Measurements from ENCODE around the gene TTLL8. TPM values are rescaled to one million over a fixed set of nuclear protein-coding genes. Genes with fewer than 3 reads are reported as not detected.

The TTLL8 gene
- total RNA-seq, 1 experiment from 2014 or later: not detected

DNA sequence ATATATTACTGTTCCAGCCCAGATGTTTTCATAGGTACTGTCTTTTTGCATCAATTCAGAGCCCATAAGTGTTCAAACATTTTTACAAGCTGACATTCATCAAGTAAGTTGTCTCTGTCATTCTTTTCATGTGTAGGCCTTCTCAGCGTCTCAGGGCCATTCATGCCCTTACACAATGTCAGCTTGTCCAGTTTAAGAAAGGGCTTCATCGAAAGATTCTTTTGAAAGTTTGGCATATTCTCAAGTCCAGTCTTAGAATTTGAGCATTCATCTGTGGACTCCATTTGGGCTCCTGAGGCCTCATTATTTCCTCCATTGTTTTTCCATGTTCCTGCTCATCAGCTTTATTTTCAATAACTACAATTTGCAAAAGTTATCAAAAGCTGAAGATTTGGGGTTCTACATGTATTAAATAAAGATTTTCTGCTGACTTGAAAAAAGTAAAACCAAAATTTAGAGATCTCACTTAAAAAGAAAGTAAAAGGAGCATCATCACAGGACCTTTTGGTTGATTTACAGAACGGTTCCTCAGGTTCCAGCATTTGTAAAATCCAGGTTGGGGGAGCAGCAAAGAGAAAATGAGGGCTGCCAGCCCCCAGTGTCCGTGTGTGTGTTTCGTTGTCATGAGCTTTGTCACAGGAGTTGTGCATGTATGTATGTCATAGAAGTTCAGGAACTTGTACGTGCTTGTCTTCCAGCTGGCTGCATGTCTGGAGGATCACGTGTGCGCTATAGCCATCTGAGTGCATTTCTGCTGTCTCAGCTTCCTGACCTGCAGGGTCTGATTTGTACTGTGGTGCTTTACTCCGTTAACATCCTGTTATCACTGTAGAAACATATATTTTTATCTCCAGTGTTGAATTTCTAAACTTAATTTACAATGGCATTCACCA is 47.4 kb upstream of the TTLL8 start:
- H3K4me1 ChIP-seq (ENCODE audit: control insufficient read depth, insufficient read depth, low read length): no peaks in the 10 kb centered on the region
- CTCF ChIA-PET: no interaction called here
- in situ Hi-C loops (cut with HindIII; ENCODE audit: low pct_unique_long_range_greater_than_20kb, low sequenced_read_pairs): no loop called here
- ATAC-seq: no peak
- POLR2A ChIA-PET: interaction anchor here (0.7 kb wide), 1 partner anchor 11 kb away, joined by 8 read pairs; no protein-coding TSS in a partner anchor
- no peaks in the 10 kb centered on the region for H3K27me3 ChIP-seq (ENCODE audit: control insufficient read depth, insufficient read depth, low read length)
- H3K4me3 ChIP-seq (ENCODE audit: low read depth in 2 of 2, low read length in 2 of 2): no peak overlapping the region
- TF ChIP-seq TCF7L2 (IDR thresholded peaks at IDR 0.05; ENCODE audit: low read depth, low read length): no peak
- TF ChIP-seq REST (IDR thresholded peaks at IDR 0.05; ENCODE audit: insufficient read depth in 1 of 2, low read depth in 2 of 2, low read length in 1 of 2): no peak
- TF ChIP-seq SIN3A (IDR thresholded peaks at IDR 0.05; ENCODE audit: borderline replicate concordance, insufficient read depth, low read depth, low read length): no peak
- TF ChIP-seq, protein P1, sequence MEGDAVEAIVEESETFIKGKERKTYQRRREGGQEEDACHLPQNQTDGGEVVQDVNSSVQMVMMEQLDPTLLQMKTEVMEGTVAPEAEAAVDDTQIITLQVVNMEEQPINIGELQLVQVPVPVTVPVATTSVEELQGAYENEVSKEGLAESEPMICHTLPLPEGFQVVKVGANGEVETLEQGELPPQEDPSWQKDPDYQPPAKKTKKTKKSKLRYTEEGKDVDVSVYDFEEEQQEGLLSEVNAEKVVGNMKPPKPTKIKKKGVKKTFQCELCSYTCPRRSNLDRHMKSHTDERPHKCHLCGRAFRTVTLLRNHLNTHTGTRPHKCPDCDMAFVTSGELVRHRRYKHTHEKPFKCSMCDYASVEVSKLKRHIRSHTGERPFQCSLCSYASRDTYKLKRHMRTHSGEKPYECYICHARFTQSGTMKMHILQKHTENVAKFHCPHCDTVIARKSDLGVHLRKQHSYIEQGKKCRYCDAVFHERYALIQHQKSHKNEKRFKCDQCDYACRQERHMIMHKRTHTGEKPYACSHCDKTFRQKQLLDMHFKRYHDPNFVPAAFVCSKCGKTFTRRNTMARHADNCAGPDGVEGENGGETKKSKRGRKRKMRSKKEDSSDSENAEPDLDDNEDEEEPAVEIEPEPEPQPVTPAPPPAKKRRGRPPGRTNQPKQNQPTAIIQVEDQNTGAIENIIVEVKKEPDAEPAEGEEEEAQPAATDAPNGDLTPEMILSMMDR (IDR thresholded peaks at IDR 0.05): no peak
- no peak for TF ChIP-seq POLR2AphosphoS5 (IDR thresholded peaks at IDR 0.05; ENCODE audit: low read depth, low read length)
- BruUV-seq (replicated peaks): no TSS peak
- H3K36me3 ChIP-seq (ENCODE audit: control insufficient read depth, insufficient read depth, low read length): no peaks in the 10 kb centered on the region
- H3K27ac ChIP-seq (ENCODE audit: low read length): no peak overlapping the region
- no peaks in the 10 kb centered on the region for H3K9me3 ChIP-seq (ENCODE audit: control insufficient read depth, insufficient read depth, low read depth, low read length)
- intact Hi-C loops (cut with micrococcal nuclease; ENCODE audit: unreplicated experiment): no loop called here
- DNase-seq (ENCODE audit: low read depth, low spot score): no peak

GRCh38 chr22:50104141-50104544 is 46.0 kb upstream of the TTLL8 start:
- ATAC-seq: no peak
- ChIA-PET POLR2A (no interaction called here), CTCF (no interaction called here)
- no peaks in the 10 kb centered on the region for H3K9me3 ChIP-seq (ENCODE audit: control insufficient read depth, insufficient read depth, low read depth, low read length)
- no peak overlapping the region for H3K27ac ChIP-seq (ENCODE audit: low read length)
- in situ Hi-C loops (cut with HindIII; ENCODE audit: low pct_unique_long_range_greater_than_20kb, low sequenced_read_pairs) (no loop called here), intact Hi-C loops (cut with micrococcal nuclease; ENCODE audit: unreplicated experiment) (no loop called here)
- no peak for DNase-seq (ENCODE audit: low read depth, low spot score)
- no TSS peak for BruUV-seq (replicated peaks)
- H3K36me3 ChIP-seq (ENCODE audit: control insufficient read depth, insufficient read depth, low read length): no peaks in the 10 kb centered on the region
- H3K27me3 ChIP-seq (ENCODE audit: control insufficient read depth, insufficient read depth, low read length): no peaks in the 10 kb centered on the region
- no peaks in the 10 kb centered on the region for H3K4me1 ChIP-seq (ENCODE audit: control insufficient read depth, insufficient read depth, low read length)
- H3K4me3 ChIP-seq (ENCODE audit: low read depth in 2 of 2, low read length in 2 of 2): no peak overlapping the region
- no peak for TF ChIP-seq SIN3A (IDR thresholded peaks at IDR 0.05; ENCODE audit: borderline replicate concordance, insufficient read depth, low read depth, low read length)
- TF ChIP-seq POLR2AphosphoS5 (IDR thresholded peaks at IDR 0.05; ENCODE audit: low read depth, low read length): no peak
- TF ChIP-seq, protein P1 (IDR thresholded peaks at IDR 0.05): no peak
- TF ChIP-seq TCF7L2 (IDR thresholded peaks at IDR 0.05; ENCODE audit: low read depth, low read length): no peak

Data from Panc1 (cell line).